H1 (cell line): Measurements from ENCODE around the gene PSMB1. TPM values are rescaled to one million over a fixed set of nuclear protein-coding genes. Genes with fewer than 3 reads are reported as not detected.

Source experiments
- BRCA1 ChIP-seq: IDR thresholded peaks from 2 replicates; pipeline ENCODE4 v1.6.1; 2012; ENCODE audit warnings: low read depth, low read length, improper control_type of control experiment
- CBX8 ChIP-seq: fragments of 300-800, 300-1000 bp; sonication (generic); IDR thresholded peaks from 2 replicates; pipeline ENCODE4 v1.7.1; 2016; ENCODE audit warnings: low read depth, low read length, borderline replicate concordance
- CHD2 ChIP-seq: IDR thresholded peaks from 2 replicates; pipeline ENCODE4 v1.6.1; 2012; ENCODE audit warnings: low read length, improper control_type of control experiment
- E2F6 ChIP-seq: IDR thresholded peaks from 2 replicates; pipeline ENCODE4 v1.6.1; 2012; ENCODE audit warnings: inconsistent platforms
- EGR1 ChIP-seq: IDR thresholded peaks from 2 replicates; pipeline ENCODE4 v1.6.1; 2011; ENCODE audit warnings: low read depth, low read length, borderline replicate concordance
- GABPA ChIP-seq: IDR thresholded peaks from 2 replicates; pipeline ENCODE4 v1.6.1; 2011; ENCODE audit warnings: mild to moderate bottlenecking, low read length, moderate library complexity, borderline replicate concordance; ENCODE audit not compliant: insufficient read depth
- GTF2F1 ChIP-seq: IDR thresholded peaks from 2 replicates; pipeline ENCODE4 v1.6.1; 2012; ENCODE audit warnings: low read depth, low read length, improper control_type of control experiment, borderline replicate concordance
- HDAC6 ChIP-seq: IDR thresholded peaks from one replicate; pipeline ENCODE4 v1.7.1; 2012; ENCODE audit warnings: low read depth, mild to moderate bottlenecking, inconsistent platforms, low read length, moderate library complexity
- JUND ChIP-seq: IDR thresholded peaks from 2 replicates; pipeline ENCODE4 v1.6.1; 2011; ENCODE audit warnings: mild to moderate bottlenecking, improper control_type of control experiment, low read length
- KDM4A ChIP-seq: IDR thresholded peaks from one replicate; pipeline ENCODE4 v1.7.1; 2012; ENCODE audit warnings: low read depth, mild to moderate bottlenecking, moderate library complexity, low read length, inconsistent platforms; ENCODE audit not compliant: severe bottlenecking
- MAX ChIP-seq: IDR thresholded peaks from 2 replicates; pipeline ENCODE4 v1.6.1; 2012; ENCODE audit warnings: inconsistent platforms
- POU5F1 ChIP-seq: IDR thresholded peaks from 2 replicates; pipeline ENCODE4 v1.6.1; 2011; ENCODE audit warnings: low read depth, mild to moderate bottlenecking, low read length, moderate library complexity
- RBBP5 ChIP-seq: IDR thresholded peaks from 2 replicates; pipeline ENCODE4 v1.7.1; 2012; ENCODE audit warnings: low read depth, mild to moderate bottlenecking, inconsistent platforms, low read length, moderate library complexity, borderline replicate concordance
- RNF2 ChIP-seq: fragments of 200-900, 300-1000 bp; sonication (generic); IDR thresholded peaks from 2 replicates; pipeline ENCODE4 v1.7.1; 2016; ENCODE audit warnings: borderline replicate concordance, low read depth, mild to moderate bottlenecking, antibody characterized with exemption, low read length; ENCODE audit not compliant: poor library complexity, severe bottlenecking; ENCODE audit errors: missing control alignments
- RXRA ChIP-seq: IDR thresholded peaks from 2 replicates; pipeline ENCODE4 v1.6.1; 2011; ENCODE audit warnings: low read depth, mild to moderate bottlenecking, low read length, moderate library complexity; ENCODE audit not compliant: insufficient read depth
- SIX5 ChIP-seq: IDR thresholded peaks from 2 replicates; pipeline ENCODE4 v1.6.1; 2011; ENCODE audit warnings: mild to moderate bottlenecking, low read depth, low read length
- SP1 ChIP-seq: IDR thresholded peaks from 2 replicates; pipeline ENCODE4 v1.6.1; 2011; ENCODE audit warnings: low read depth, low read length
- SRF ChIP-seq: IDR thresholded peaks from 2 replicates; pipeline ENCODE4 v1.6.1; 2011; ENCODE audit warnings: mild to moderate bottlenecking, low read depth, low read length, moderate library complexity
- SUZ12 ChIP-seq: fragments of 200-600 bp; sonication (generic); IDR thresholded peaks from 2 replicates; pipeline ENCODE4 v1.6.1; 2012; ENCODE audit warnings: mild to moderate bottlenecking, inconsistent platforms, low read length, moderate library complexity, mixed read lengths
- TAF7 ChIP-seq: optimal IDR thresholded peaks from 2 replicates; pipeline ENCODE3; 2011; ENCODE audit warnings: low read depth, mild to moderate bottlenecking, inconsistent platforms, low read length, moderate library complexity, borderline replicate concordance
- TEAD4 ChIP-seq: IDR thresholded peaks from 2 replicates; pipeline ENCODE4 v1.6.1; 2012; ENCODE audit warnings: low read depth, low read length, inconsistent platforms, mixed read lengths
- YY1 ChIP-seq: IDR thresholded peaks from 2 replicates; pipeline ENCODE4 v1.6.1; 2011; ENCODE audit warnings: low read depth, mild to moderate bottlenecking, low read length
- ZNF274 ChIP-seq: IDR thresholded peaks from 2 replicates; pipeline ENCODE4 v1.7.0; 2012; ENCODE audit warnings: low read length, borderline replicate concordance; ENCODE audit errors: extremely low read depth
- polyA plus RNA-seq, 7 experiments: library from polyadenylated mRNA; depleted of rRNA in 3 of 7; stranded (reverse) in 5 of 7; unstranded in 2 of 7; fragments of >200 nt in 5 of 7; fragments of 200-250 nt in 2 of 7; gene quantifications; 1 replicate in 5 of 7; 2 replicates in 1 of 7; 4 replicates in 1 of 7; pipeline versions ENCODE4 v1.2.1 to v1.2.3, GENCODE V29; 2011 to 2013; ENCODE audit warnings: missing spikeins in 2 of 7, mixed read lengths in 2 of 7
- total RNA-seq: library from RNA; stranded (reverse); fragmentation: NEBNext Ultra II Directional; extraction: Animal tissue kit (Norgen Biotek cat#: 25700); gene quantifications from 2 replicates; pipeline ENCODE4 v1.2.1, GENCODE V29; 2021

Gene PSMB1
- total and polyA plus RNA-seq, 2 of the 8 experiments (the other 6 are each of a cell fraction or from before 2014, with no cell fraction given): 237 to 609 TPM

- TF ChIP-seq E2F6 (no peak), SRF (peak; percentile 68), BRCA1 (peak; percentile 24; the same call in 1 of the 2 replicates), CBX8 (no peak), ZNF274 (no peak), MAX (peak; percentile 30; the same call in 1 of the 2 replicates), SP1 (0 out of 2 replicates have a peak, but pooled peaks have one; percentile 64), TAF7 (no peak), RBBP5 (0 out of 2 replicates have a peak, but pooled peaks have one; percentile 73), SIX5 (peak; percentile 60; the same call in 1 of the 2 replicates), HDAC6 (no peak), GTF2F1 (no peak), JUND (peak; percentile 57; the same call in 1 of the 2 replicates), RNF2 (no peak), KDM4A (no peak), POU5F1 (no peak), YY1 (peak; percentile 82), RXRA (no peak), TEAD4 (no peak), GABPA (peak; percentile 95), EGR1 (no peak), CHD2 (peak; percentile 60), SUZ12 (no peak)
These were observed 1.1 kb upstream of the PSMB1 start, which contains the start of gene TBP (continued) for GRCh38 chr6:170554013-170554795.
